Activated B cell treated with CpG ODN at 0.5 μM for 24 hours (primary cell): ENCODE measurements around the gene ARHGAP26. TPM values are rescaled to one million over a fixed set of nuclear protein-coding genes. Genes with fewer than 3 reads are reported as not detected.
A peak's percentile ranks its signal among the peaks of the same experiment; 100 is the strongest.

ENCODE experiments used
- ATAC-seq: fragments of 200-7000 bp; cut with Tn5 transposase; one replicate; pipeline ENCODE4 v1.10.0; 2021; ENCODE audit warnings: low read depth, mild to moderate bottlenecking, moderate library complexity
- CTCF ChIA-PET: fragments of 350-600 bp; sonication (Branson Sonifier 250); formaldehyde crosslinking; loops from one replicate; lab custom pipeline; 2021; ENCODE audit warnings: antibody characterized with exemption; lab: Charles Lee
- POLR2A ChIA-PET: fragments of 350-600 bp; sonication (Branson Sonifier 250); formaldehyde crosslinking; loops from one replicate; lab custom pipeline; 2021; ENCODE audit warnings: antibody characterized with exemption; lab: Charles Lee
- DNase-seq: peaks from one replicate; pipeline ENCODE4 v3.0.0; 2022
- H3K27ac Mint-ChIP-seq: one replicate; pipeline ENCODE4 v1.8.0; 2020; ENCODE audit warnings: mixed read lengths
- H3K27me3 Mint-ChIP-seq: one replicate; pipeline ENCODE4 v1.8.0; 2021; ENCODE audit warnings: mixed read lengths
- H3K36me3 Mint-ChIP-seq: one replicate; pipeline ENCODE4 v1.8.0; 2021; ENCODE audit warnings: low read depth, mixed read lengths
- H3K4me1 Mint-ChIP-seq: one replicate; pipeline ENCODE4 v1.8.0; 2021; ENCODE audit warnings: mixed read lengths
- H3K4me3 Mint-ChIP-seq: one replicate; pipeline ENCODE4 v1.8.0; 2020; ENCODE audit warnings: mild to moderate bottlenecking, mixed read lengths
- H3K9me3 Mint-ChIP-seq: one replicate; pipeline ENCODE4 v1.8.0; 2020; ENCODE audit warnings: mixed read lengths
- CTCF ChIP-seq: fragments of 200-600 bp; IDR thresholded peaks from one replicate; pipeline ENCODE4 v1.8.0; 2022; ENCODE audit warnings: antibody characterized with exemption, mild to moderate bottlenecking
- intact Hi-C: fragments of 100-400 bp; cut with micrococcal nuclease; formaldehyde crosslinking; loops from one replicate; pipeline ENCODE4 v1.15.1; 2024
- total RNA-seq: library from RNA; stranded (reverse); gene quantifications from 2 replicates; pipeline ENCODE4 v1.2.3, GENCODE V29; 2022

Gene ARHGAP26
- total RNA-seq, 1 donor from 2014 or later = 20.9 TPM

- ATAC-seq = no peak
- Mint-ChIP-seq H3K27ac (peak overlapping the region; percentile 51), H3K4me1 (peaks cover 32% of the 10 kb centered on the region)
Observed at GRCh38 chr5:142844866-142845265, 74.7 kb downstream of the ARHGAP26 start.

GRCh38 chr5:142845402-142845921 is 75.3 kb downstream of the ARHGAP26 start:
- intact Hi-C loops = loop anchor here (5.0 kb wide), 1 partner anchor 43 kb away; no protein-coding TSS in a partner anchor
- no peaks in the 10 kb centered on the region for H3K36me3 Mint-ChIP-seq
- ChIA-PET CTCF (interaction anchor here (0.6 to 1.5 kb wide), 3 partner anchors 51 to 97 kb away, joined by 3 to 8 read pairs (median 6); partner anchors contain the start of gene ARHGAP26), POLR2A (interaction anchor here (1.6 to 2.0 kb wide), 2 partner anchors 51 to 75 kb away, joined by 3 to 6 read pairs; partner anchors contain the start of gene ARHGAP26)
- H3K9me3 Mint-ChIP-seq = no peaks in the 10 kb centered on the region
- peak overlapping the region; percentile 51 for H3K27ac Mint-ChIP-seq
- TF ChIP-seq CTCF = no peak
- peaks cover 32% of the 10 kb centered on the region for H3K4me1 Mint-ChIP-seq
- ATAC-seq = peak; percentile 27
- H3K27me3 Mint-ChIP-seq = no peaks in the 10 kb centered on the region
- DNase-seq = no peak
- H3K4me3 Mint-ChIP-seq = peak overlapping the region; percentile 24

More at GRCh38 chr5:142844866-142845265, 74.7 kb downstream of the ARHGAP26 start:
- Mint-ChIP-seq H3K27me3 (no peaks in the 10 kb centered on the region), H3K36me3 (no peaks in the 10 kb centered on the region), H3K4me3 (peak overlapping the region; percentile 24), H3K9me3 (no peaks in the 10 kb centered on the region)
- ChIA-PET CTCF (interaction anchor here (0.6 to 1.5 kb wide), 3 partner anchors 50 to 97 kb away, joined by 3 to 8 read pairs (median 6); partner anchors contain the start of gene ARHGAP26), POLR2A (interaction anchor here (1.6 to 2.0 kb wide), 2 partner anchors 50 to 74 kb away, joined by 3 to 6 read pairs; partner anchors contain the start of gene ARHGAP26)
- TF ChIP-seq CTCF = no peak
- intact Hi-C loops = loop anchor here (5.0 kb wide), 1 partner anchor 43 kb away; no protein-coding TSS in a partner anchor
- DNase-seq = no peak

DNA sequence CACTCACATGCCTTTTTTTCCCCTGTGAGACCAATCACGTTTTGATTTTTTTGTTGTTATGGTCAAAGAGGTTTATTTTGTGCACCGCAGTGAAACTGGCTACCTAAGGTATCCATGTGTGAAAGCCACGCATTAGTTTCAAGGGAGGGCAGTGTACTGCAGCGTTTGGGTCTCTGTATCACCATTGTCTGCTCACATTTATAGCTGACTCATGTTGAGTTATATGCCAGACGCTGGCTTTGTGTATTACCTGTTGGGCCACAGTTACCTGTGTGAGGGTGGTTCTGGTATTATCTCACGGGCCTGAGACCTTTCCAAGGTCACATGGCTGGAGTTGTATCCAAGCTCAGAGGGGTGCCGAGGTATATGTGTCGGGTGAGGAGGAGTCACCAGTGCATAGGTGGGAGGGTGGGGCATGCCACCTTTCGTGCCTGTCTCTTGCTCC is 75.8 kb downstream of the ARHGAP26 start:
- Mint-ChIP-seq H3K27ac (peak overlapping the region; percentile 51), H3K4me1 (peaks cover 32% of the 10 kb centered on the region), H3K27me3 (no peaks in the 10 kb centered on the region), H3K4me3 (peak overlapping the region; percentile 9), H3K36me3 (no peaks in the 10 kb centered on the region), H3K9me3 (no peaks in the 10 kb centered on the region)
- POLR2A ChIA-PET = interaction anchor here (1.6 to 2.0 kb wide), 2 partner anchors 51 to 75 kb away, joined by 3 to 6 read pairs; partner anchors contain the start of gene ARHGAP26
- DNase-seq = no peak
- intact Hi-C loops = loop anchor here (5.0 kb wide), 1 partner anchor 44 kb away; no protein-coding TSS in a partner anchor
- no peak for TF ChIP-seq CTCF
- peak; percentile 64 for ATAC-seq
- CTCF ChIA-PET = interaction anchor here (1.4 to 1.5 kb wide), 2 partner anchors 76 to 98 kb away, joined by 6 to 8 read pairs; partner anchors contain the start of gene ARHGAP26

GRCh38 chr5:142846406-142846805 is 76.2 kb downstream of the ARHGAP26 start:
- H3K4me1 Mint-ChIP-seq = peaks cover 32% of the 10 kb centered on the region
- ATAC-seq (peak; percentile 49), DNase-seq (no peak)
- H3K4me3 Mint-ChIP-seq = no peak overlapping the region
- no peaks in the 10 kb centered on the region for H3K36me3 Mint-ChIP-seq
- ChIA-PET POLR2A (no interaction called here), CTCF (interaction anchor here (1.4 to 1.5 kb wide), 2 partner anchors 76 to 98 kb away, joined by 6 to 8 read pairs; partner anchors contain the start of gene ARHGAP26)
- H3K27me3 Mint-ChIP-seq = no peaks in the 10 kb centered on the region
- intact Hi-C loops = loop anchor here (5.0 kb wide), 1 partner anchor 44 kb away; no protein-coding TSS in a partner anchor
- peak overlapping the region; percentile 51 for H3K27ac Mint-ChIP-seq
- TF ChIP-seq CTCF = no peak
- H3K9me3 Mint-ChIP-seq = no peaks in the 10 kb centered on the region
